Measurements from ENCODE around the gene IL36G.

IL36G gene

GRCh38 chr2:113018509-113018908, 40.7 kb downstream of the IL36G start:
- Histone ChIP-seq H3K9ac (ENCODE audit: low read length) (no peak overlapping the region), H3K9me3 (ENCODE audit: control insufficient read depth, insufficient read depth, low read depth, low read length) (0 out of 2 replicates have a peak, but pooled peaks cover 6% of the 10 kb centered on the region), H3K27ac (ENCODE audit: low read depth, low read length) (no peak overlapping the region), H3K27me3 (ENCODE audit: control insufficient read depth, insufficient read depth, low read length) (peaks cover 33% of the 10 kb centered on the region; the same call in 1 of the 2 replicates), H3K4me3 (ENCODE audit: low read depth, low read length) (no peak overlapping the region), H3K36me3 (ENCODE audit: control insufficient read depth, insufficient read depth, low read length) (no peaks in the 10 kb centered on the region), H3K4me1 (ENCODE audit: control insufficient read depth, insufficient read depth, low read length) (no peaks in the 10 kb centered on the region)

GRCh38 chr2:113021312-113021711, 43.5 kb downstream of the IL36G start:
- 0 out of 2 replicates have a peak, but pooled peaks cover 6% of the 10 kb centered on the region for H3K9me3 ChIP-seq (ENCODE audit: control insufficient read depth, insufficient read depth, low read depth, low read length)
- H3K27me3 ChIP-seq (ENCODE audit: control insufficient read depth, insufficient read depth, low read length) = peaks cover 35% of the 10 kb centered on the region; the same call in 1 of the 2 replicates
- H3K9ac ChIP-seq (ENCODE audit: low read length) = no peak overlapping the region
- no peak overlapping the region for H3K27ac ChIP-seq (ENCODE audit: low read depth, low read length)
- no peaks in the 10 kb centered on the region for H3K4me1 ChIP-seq (ENCODE audit: control insufficient read depth, insufficient read depth, low read length)
- H3K4me3 ChIP-seq (ENCODE audit: low read depth, low read length) = no peak overlapping the region
- H3K36me3 ChIP-seq (ENCODE audit: control insufficient read depth, insufficient read depth, low read length) = no peaks in the 10 kb centered on the region

GRCh38 chr2:113024764-113025163, 47.0 kb downstream of the IL36G start:
- Histone ChIP-seq H3K9me3 (ENCODE audit: control insufficient read depth, insufficient read depth, low read depth, low read length) (no peaks in the 10 kb centered on the region), H3K9ac (ENCODE audit: low read length) (no peak overlapping the region), H3K27ac (ENCODE audit: low read depth, low read length) (no peak overlapping the region), H3K4me1 (ENCODE audit: control insufficient read depth, insufficient read depth, low read length) (no peaks in the 10 kb centered on the region; the same call in 1 of the 2 replicates), H3K27me3 (ENCODE audit: control insufficient read depth, insufficient read depth, low read length) (peaks cover 29% of the 10 kb centered on the region; the same call in 1 of the 2 replicates), H3K36me3 (ENCODE audit: control insufficient read depth, insufficient read depth, low read length) (no peaks in the 10 kb centered on the region), H3K4me3 (ENCODE audit: low read depth, low read length) (no peak overlapping the region)

GRCh38 chr2:113025737-113026136, 47.9 kb downstream of the IL36G start:
- H3K9ac ChIP-seq (ENCODE audit: low read length) = no peak overlapping the region
- no peaks in the 10 kb centered on the region; the same call in 1 of the 2 replicates for H3K4me1 ChIP-seq (ENCODE audit: control insufficient read depth, insufficient read depth, low read length)
- H3K36me3 ChIP-seq (ENCODE audit: control insufficient read depth, insufficient read depth, low read length) = no peaks in the 10 kb centered on the region
- H3K4me3 ChIP-seq (ENCODE audit: low read depth, low read length) = no peak overlapping the region
- peaks cover 29% of the 10 kb centered on the region; the same call in 1 of the 2 replicates for H3K27me3 ChIP-seq (ENCODE audit: control insufficient read depth, insufficient read depth, low read length)
- no peak overlapping the region for H3K27ac ChIP-seq (ENCODE audit: low read depth, low read length)
- no peaks in the 10 kb centered on the region for H3K9me3 ChIP-seq (ENCODE audit: control insufficient read depth, insufficient read depth, low read depth, low read length)

GRCh38 chr2:113027691-113028090, 49.9 kb downstream of the IL36G start:
- Histone ChIP-seq H3K9me3 (ENCODE audit: control insufficient read depth, insufficient read depth, low read depth, low read length) (no peaks in the 10 kb centered on the region), H3K27me3 (ENCODE audit: control insufficient read depth, insufficient read depth, low read length) (peaks cover 26% of the 10 kb centered on the region; the same call in 1 of the 2 replicates), H3K36me3 (ENCODE audit: control insufficient read depth, insufficient read depth, low read length) (no peaks in the 10 kb centered on the region), H3K9ac (ENCODE audit: low read length) (no peak overlapping the region), H3K4me3 (ENCODE audit: low read depth, low read length) (no peak overlapping the region), H3K27ac (ENCODE audit: low read depth, low read length) (no peak overlapping the region), H3K4me1 (ENCODE audit: control insufficient read depth, insufficient read depth, low read length) (no peaks in the 10 kb centered on the region; the same call in 1 of the 2 replicates)

- no peak overlapping the region for H3K4me3 ChIP-seq (ENCODE audit: low read depth, low read length)
- no peaks in the 10 kb centered on the region; the same call in 1 of the 2 replicates for H3K4me1 ChIP-seq (ENCODE audit: control insufficient read depth, insufficient read depth, low read length)
- H3K27ac ChIP-seq (ENCODE audit: low read depth, low read length) = no peak overlapping the region
- peaks cover 22% of the 10 kb centered on the region; the same call in 1 of the 2 replicates for H3K27me3 ChIP-seq (ENCODE audit: control insufficient read depth, insufficient read depth, low read length)
- no peaks in the 10 kb centered on the region for H3K36me3 ChIP-seq (ENCODE audit: control insufficient read depth, insufficient read depth, low read length)
- no peak overlapping the region for H3K9ac ChIP-seq (ENCODE audit: low read length)
- no peaks in the 10 kb centered on the region for H3K9me3 ChIP-seq (ENCODE audit: control insufficient read depth, insufficient read depth, low read depth, low read length)
These were observed 50.3 kb downstream of the IL36G start for GRCh38 chr2:113028112-113028511.

- no peak overlapping the region for H3K27ac ChIP-seq (ENCODE audit: low read depth, low read length)
- no peaks in the 10 kb centered on the region; the same call in 1 of the 2 replicates for H3K4me1 ChIP-seq (ENCODE audit: control insufficient read depth, insufficient read depth, low read length)
- H3K9me3 ChIP-seq (ENCODE audit: control insufficient read depth, insufficient read depth, low read depth, low read length) = no peaks in the 10 kb centered on the region
- H3K27me3 ChIP-seq (ENCODE audit: control insufficient read depth, insufficient read depth, low read length) = peaks cover 3% of the 10 kb centered on the region; the same call in 1 of the 2 replicates
- no peak overlapping the region for H3K4me3 ChIP-seq (ENCODE audit: low read depth, low read length)
- no peak overlapping the region for H3K9ac ChIP-seq (ENCODE audit: low read length)
- no peaks in the 10 kb centered on the region for H3K36me3 ChIP-seq (ENCODE audit: control insufficient read depth, insufficient read depth, low read length)
These were observed 54.9 kb downstream of the IL36G start for GRCh38 chr2:113032737-113033136.

GRCh38 chr2:113034016-113034415, 56.2 kb downstream of the IL36G start:
- Histone ChIP-seq H3K27ac (ENCODE audit: low read depth, low read length) (no peak overlapping the region), H3K36me3 (ENCODE audit: control insufficient read depth, insufficient read depth, low read length) (no peaks in the 10 kb centered on the region), H3K9ac (ENCODE audit: low read length) (no peak overlapping the region), H3K4me1 (ENCODE audit: control insufficient read depth, insufficient read depth, low read length) (no peaks in the 10 kb centered on the region), H3K9me3 (ENCODE audit: control insufficient read depth, insufficient read depth, low read depth, low read length) (no peaks in the 10 kb centered on the region), H3K4me3 (ENCODE audit: low read depth, low read length) (no peak overlapping the region), H3K27me3 (ENCODE audit: control insufficient read depth, insufficient read depth, low read length) (peaks cover 8% of the 10 kb centered on the region; the same call in 1 of the 2 replicates)
